Left colon (tissue), 2 donors: ENCODE data around the gene FAM193A. TPM values are rescaled to one million over a fixed set of nuclear protein-coding genes. Genes with fewer than 3 reads are reported as not detected.
A peak's percentile ranks its signal among the peaks of the same experiment; 100 is the strongest.
"Not testable (repeated sequence)": the region's sequence is repeated elsewhere in the genome, so short reads cannot be mapped to it uniquely, and the experiment has no call there.

Source experiments
- ATAC-seq: fragments of 200-7000 bp; cut with Tn5 transposase; one replicate; pipeline ENCODE4 v1.9.1; 2020; ENCODE audit warnings: mild to moderate bottlenecking, moderate library complexity
- DNase-seq, 2 donors: peaks; one replicate each; pipeline ENCODE4 v3.0.0-alpha.2; 2020
- intact Hi-C, 2 donors: fragments of 100-400 bp; cut with DNase I in 1 of 2; cut with micrococcal nuclease in 1 of 2; formaldehyde crosslinking; loops; one replicate each; pipeline versions ENCODE4 v1.11.2 to v1.14.0; 2022; cut with DNase I, micrococcal nuclease
- total RNA-seq, 2 donors: library from RNA; stranded (reverse); fragmentation: NEBNext Ultra II Directional; extraction: Animal tissue kit (Norgen Biotek cat#: 25700); gene quantifications; one replicate each; pipeline ENCODE4 v1.2.1, GENCODE V29; 2021
- donor health status: DM: no; HTN: no; CAD: no.
- donor health status: DM: yes; HTN: yes; CAD: no.

The FAM193A gene
- total RNA-seq, 2 donors from 2014 or later = 22.8 to 23.7 TPM

GRCh38 chr4:2512396-2513135 is 23.9 kb upstream of the FAM193A start:
- intact Hi-C loops = no loop called here
- ATAC-seq = no peak
- DNase-seq = no peak

DNA sequence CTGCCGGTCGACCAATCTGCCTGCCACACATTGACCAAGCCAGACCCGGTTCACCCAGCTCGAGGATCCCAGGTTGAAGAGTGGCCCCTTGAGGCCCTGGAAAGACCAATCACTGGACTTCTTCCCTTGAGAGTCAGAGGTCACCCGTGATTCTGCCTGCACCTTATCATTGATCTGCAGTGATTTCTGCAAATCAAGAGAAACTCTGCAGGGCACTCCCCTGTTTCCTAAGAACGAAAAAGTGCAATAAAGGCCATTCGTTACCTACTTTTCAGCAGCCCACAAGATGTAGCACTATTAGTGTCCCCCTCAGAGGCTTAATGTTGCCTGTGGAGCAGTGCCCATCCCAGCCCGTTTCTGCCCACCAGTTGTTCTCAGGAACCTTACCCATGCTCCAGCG is 22.3 kb upstream of the FAM193A start:
- DNase-seq, intact Hi-C loops, ATAC-seq: not testable (repeated sequence)

- ATAC-seq, intact Hi-C loops, DNase-seq: not testable (repeated sequence)
Observed at GRCh38 chr4:2514944-2515343, 21.5 kb upstream of the FAM193A start.

- DNase-seq (no peak), ATAC-seq (peak; percentile 17)
- intact Hi-C loops = no loop called here
Observed at GRCh38 chr4:2515830-2516550, 20.5 kb upstream of the FAM193A start.

DNA sequence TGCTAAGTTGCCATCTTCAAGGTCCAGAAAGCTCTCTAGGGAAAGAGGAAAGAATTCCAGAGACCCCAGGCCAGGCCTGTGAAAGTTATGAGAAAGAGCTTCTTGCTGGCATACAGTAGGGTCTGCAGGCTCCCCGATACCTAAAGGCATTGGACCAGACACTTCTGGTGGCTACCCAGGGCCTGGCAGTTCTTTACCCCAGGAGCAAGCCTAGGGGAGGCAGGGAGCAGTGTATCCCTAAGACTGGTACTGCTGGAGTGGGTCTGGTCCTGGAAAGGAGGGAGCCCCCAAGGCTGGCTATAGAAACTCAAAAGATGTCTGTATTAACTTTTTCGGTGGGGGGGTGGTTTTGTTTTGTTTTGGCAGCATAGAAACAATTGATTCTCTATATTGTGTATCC is 19.8 kb upstream of the FAM193A start:
- intact Hi-C loops = no loop called here
- ATAC-seq = no peak

DNA sequence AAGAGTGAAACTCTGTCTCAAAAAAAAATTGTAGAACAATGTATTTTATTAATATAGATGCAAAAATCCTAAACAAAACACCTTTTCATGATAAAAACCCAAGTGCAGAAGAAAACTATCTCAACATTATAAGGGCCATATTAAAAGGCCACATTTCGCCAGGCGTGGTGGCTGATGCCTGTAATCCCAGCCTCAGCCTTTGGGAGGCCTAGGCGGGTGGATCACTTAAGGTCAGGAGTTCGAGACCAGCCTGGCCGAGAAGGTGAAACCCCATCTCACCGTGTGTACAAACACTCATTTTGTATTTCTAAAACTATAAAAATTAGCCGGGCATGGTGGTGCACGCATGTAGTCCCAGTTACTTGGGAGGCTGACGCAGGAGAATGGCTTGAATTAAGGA is 9.9 kb upstream of the FAM193A start:
- no peak for DNase-seq
- intact Hi-C loops = no loop called here

More for the DNA sequence above, 19.8 kb upstream of the FAM193A start:
- no peak for DNase-seq

GRCh38 chr4:2534904-2535375 is 1.5 kb upstream of the FAM193A start:
- intact Hi-C loops = no loop called here
- DNase-seq (no peak), ATAC-seq (no peak)

More for the DNA sequence above, 9.9 kb upstream of the FAM193A start:
- ATAC-seq = no peak

DNA sequence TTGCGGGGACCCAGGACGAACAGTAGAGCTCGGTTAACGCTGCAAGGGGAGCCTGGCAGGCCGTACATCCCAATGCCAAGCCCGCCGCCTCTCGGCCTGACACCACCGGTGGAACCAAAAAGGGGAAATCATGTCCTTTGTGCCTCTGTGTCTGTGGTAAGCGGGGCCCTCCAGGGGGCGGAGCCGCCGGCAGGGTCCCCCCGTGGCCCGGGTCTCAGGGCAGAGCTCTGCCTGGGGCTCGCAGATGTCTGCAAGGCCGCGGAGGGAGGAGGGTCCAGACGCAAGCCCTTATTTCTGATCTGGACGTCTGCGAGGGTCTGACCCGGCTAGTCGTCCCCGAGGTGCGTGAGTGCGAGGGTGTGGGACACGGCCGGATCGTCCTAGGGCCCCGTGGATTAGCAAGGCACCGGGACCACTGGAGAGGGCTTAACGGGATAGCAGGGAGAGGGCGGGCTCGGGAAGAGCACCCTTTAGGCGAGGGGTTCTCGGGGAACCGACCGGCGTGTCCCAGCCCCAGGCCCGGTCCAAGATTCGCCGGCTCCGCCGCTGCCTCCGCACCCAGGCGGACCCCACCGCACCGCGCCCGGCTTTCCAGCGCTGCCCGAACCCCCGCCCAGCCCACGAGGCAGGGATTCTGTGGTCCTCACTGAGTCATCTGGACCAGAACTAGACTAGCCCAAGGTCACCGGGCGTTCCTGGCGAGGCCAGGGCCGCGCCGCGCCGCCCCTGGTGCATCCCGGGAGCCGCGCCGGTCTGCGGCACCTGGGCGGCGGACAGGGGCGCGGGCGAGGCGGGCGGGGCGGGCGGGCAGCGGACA is 863 bp upstream of the FAM193A start:
- peak; percentile 44 to 61 for DNase-seq
- intact Hi-C loops = no loop called here
- peak; percentile 4 for ATAC-seq

DNA sequence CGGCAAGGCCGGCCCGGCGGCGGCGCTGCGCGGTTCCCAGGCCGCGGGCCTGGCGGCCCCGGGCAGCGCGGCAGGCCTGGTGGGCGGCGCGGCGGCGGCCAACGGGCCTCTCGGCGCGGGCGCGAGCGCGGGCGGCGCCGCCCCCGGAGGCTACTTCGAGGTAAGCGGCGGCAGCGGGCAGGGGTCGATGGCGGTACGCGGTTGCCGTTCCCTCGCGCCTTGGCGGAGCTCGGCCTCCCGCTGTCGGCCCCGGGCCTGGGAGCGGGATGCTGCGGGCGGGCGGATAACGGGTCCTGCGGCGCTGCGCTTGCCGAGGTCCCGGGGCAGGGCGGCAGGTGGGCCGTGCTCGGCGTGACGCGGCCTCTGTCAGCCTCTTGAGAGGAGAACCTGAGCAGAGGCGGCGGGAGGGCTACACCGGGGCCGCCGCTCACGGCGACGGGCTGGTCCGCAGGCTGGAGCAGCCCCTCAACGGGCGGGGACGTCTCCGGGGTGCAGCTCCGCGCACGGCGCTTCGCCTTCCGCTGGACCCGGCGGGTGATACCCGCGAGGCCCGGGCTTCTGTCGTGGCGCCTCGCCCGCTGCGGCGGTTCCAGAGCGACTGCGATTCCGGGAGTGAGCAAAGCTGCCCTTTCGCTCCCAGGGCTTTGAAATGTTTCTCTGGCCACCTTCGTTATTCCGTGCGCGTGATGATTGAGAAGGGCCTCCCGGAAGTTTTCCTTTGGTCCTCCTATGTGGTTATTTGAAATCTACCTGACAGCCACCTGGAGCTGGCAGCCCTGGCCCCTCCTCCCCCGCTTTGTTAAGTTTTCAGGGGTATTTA is 774 bp downstream of the FAM193A start:
- intact Hi-C loops = no loop called here
- peak; percentile 11 for ATAC-seq
- DNase-seq = peak; percentile 42 to 61

GRCh38 chr4:2543580-2544191 is 7.2 kb downstream of the FAM193A start:
- DNase-seq, intact Hi-C loops, ATAC-seq: not testable (repeated sequence)

DNA sequence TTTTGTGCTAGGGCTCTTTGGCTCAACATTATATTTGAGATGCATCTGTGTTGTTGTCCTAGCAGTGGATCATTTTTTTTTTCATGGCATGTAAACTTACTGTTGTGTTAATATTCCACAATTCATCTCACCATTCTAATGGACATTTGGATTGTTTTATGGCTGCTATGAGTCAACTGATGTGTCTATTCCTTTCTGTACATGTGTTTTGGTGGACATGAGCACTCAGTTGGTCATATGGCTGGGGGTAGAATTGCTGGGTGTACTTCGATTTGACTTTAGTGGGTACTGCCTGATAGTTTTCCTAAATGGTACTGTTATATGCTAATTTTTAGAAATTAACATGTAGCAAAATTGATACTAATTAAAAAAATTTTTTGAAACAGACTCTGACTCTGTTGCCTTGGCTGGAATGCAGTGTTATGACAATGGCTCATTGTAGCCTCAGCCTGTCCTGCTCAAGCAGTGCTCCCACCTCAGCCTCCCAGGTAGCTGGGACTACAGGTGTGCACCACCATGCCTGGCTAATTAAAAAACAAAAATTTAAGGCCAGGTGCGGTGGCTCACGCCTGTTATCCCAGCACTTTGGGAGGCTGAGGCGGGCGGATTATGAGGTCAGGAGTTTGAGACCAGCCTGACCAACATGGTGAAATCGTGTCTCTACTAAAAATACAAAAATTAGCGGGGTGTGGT is 9.0 kb downstream of the FAM193A start:
- intact Hi-C loops = no loop called here
- ATAC-seq (no peak), DNase-seq (no peak)

GRCh38 chr4:2546286-2546823 is 9.9 kb downstream of the FAM193A start:
- DNase-seq (no peak), ATAC-seq (no peak)
- intact Hi-C loops = no loop called here

GRCh38 chr4:2546961-2547691 is 10.7 kb downstream of the FAM193A start:
- intact Hi-C loops, DNase-seq, ATAC-seq: not testable (repeated sequence)

- intact Hi-C loops = no loop called here
- DNase-seq (no peak), ATAC-seq (no peak)
Observed at GRCh38 chr4:2551118-2551517, 14.7 kb downstream of the FAM193A start.

- DNase-seq (no peak), ATAC-seq (no peak)
- intact Hi-C loops = no loop called here
Observed at GRCh38 chr4:2552806-2553205, 16.4 kb downstream of the FAM193A start.

DNA sequence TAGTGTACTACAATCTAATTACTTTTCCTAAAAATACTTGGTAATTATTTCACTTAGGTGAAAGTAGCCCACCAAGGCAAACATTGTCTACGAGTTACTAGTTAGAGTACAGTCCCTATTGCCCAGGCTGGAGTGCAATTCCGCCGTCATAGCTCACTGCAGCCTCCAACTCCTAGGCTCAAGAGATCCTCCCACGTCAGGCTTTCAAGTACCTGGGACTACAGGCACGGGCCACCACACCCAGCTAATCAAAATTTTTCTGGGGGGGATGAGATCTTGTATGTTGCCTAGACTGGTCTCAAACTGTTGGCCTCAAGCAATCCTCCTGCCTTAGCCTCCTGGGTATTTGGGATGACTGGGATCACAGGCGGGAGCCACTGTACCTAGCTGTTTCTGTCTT is 21.9 kb downstream of the FAM193A start:
- ATAC-seq (no peak), DNase-seq (no peak)
- intact Hi-C loops = no loop called here

- intact Hi-C loops = no loop called here
Observed at GRCh38 chr4:2560167-2560566, 23.7 kb downstream of the FAM193A start.

More at GRCh38 chr4:2560167-2560566, 23.7 kb downstream of the FAM193A start:
- DNase-seq (no peak), ATAC-seq (no peak)
